Aorta (tissue), 5 donors: ENCODE results near the gene CISH. TPM values are rescaled to one million over a fixed set of nuclear protein-coding genes. Genes with fewer than 3 reads are reported as not detected.

ENCODE experiments used
- ATAC-seq: fragments of 200-7000 bp; cut with Tn5 transposase; one replicate; pipeline ENCODE4 v1.9.1; 2022; ENCODE audit warnings: moderate library complexity; ENCODE audit not compliant: low FRiP score
- DNase-seq, 2 donors: peaks; one replicate each; pipeline ENCODE4 v3.0.0-alpha.2; 2020
- H3K27ac ChIP-seq, 2 donors: one replicate each; pipeline ENCODE4 v1.5.1; 2013; ENCODE audit warnings: low read length in 2 of 2, mild to moderate bottlenecking in 2 of 2, moderate library complexity in 2 of 2, control low read depth in 1 of 2, inconsistent platforms in 1 of 2, low read depth in 1 of 2
- H3K27me3 ChIP-seq, 2 donors: one replicate each; pipeline ENCODE4 v1.6.1; 2013; ENCODE audit warnings: control low read depth in 1 of 2, low read length in 1 of 2, mild to moderate bottlenecking in 1 of 2, moderate library complexity in 1 of 2; ENCODE audit not compliant: insufficient read depth in 2 of 2, control insufficient read depth in 1 of 2
- H3K36me3 ChIP-seq, 2 donors: one replicate each; pipeline ENCODE4 v1.6.1; 2013; ENCODE audit warnings: control low read depth in 1 of 2, low read length in 1 of 2, mild to moderate bottlenecking in 1 of 2; ENCODE audit not compliant: insufficient read depth in 2 of 2, control insufficient read depth in 1 of 2
- H3K4me1 ChIP-seq, 2 donors: one replicate each; pipeline ENCODE4 v1.6.1; 2013; ENCODE audit warnings: low read length in 2 of 2, control low read depth in 1 of 2, mild to moderate bottlenecking in 1 of 2, moderate library complexity in 1 of 2; ENCODE audit not compliant: insufficient read depth in 2 of 2, control insufficient read depth in 1 of 2
- H3K4me3 ChIP-seq, 2 donors: one replicate each; pipeline ENCODE4 v1.5.1; 2013; ENCODE audit warnings: low read length in 2 of 2, control low read depth in 1 of 2, mild to moderate bottlenecking in 1 of 2
- H3K9me3 ChIP-seq: one replicate; pipeline ENCODE4 v1.6.1; 2013; ENCODE audit warnings: mild to moderate bottlenecking, low read length; ENCODE audit not compliant: control insufficient read depth
- WGBS, 2 donors: extraction: QIAGEN DNeasy Blood & Tissue Kit; methylation state at CpG; one replicate each; pipeline ENCODE4 v1.1.7; 2013; 5-methylcytosine and 5-hydroxymethylcytosine counted together
- intact Hi-C, 2 donors: fragments of 100-400 bp; cut with DNase I; formaldehyde crosslinking; loops; one replicate each; pipeline versions ENCODE4 v1.14.2 to v1.15.0; 2022
- polyA plus RNA-seq, 2 donors: library from polyadenylated mRNA; stranded (reverse); fragments of 200-250 nt; gene quantifications; one replicate each; pipeline ENCODE4 v1.2.3, GENCODE V29; 2013
- total RNA-seq, 2 donors: library from RNA; stranded (reverse); fragmentation: NEBNext Ultra II Directional; extraction: Animal tissue kit (Norgen Biotek cat#: 25700); gene quantifications; one replicate each; pipeline ENCODE4 v1.2.1, GENCODE V29; 2021
- donor health status: healthy with polysubstance abuse.
- donor health status: Bipolar disorder and iron deficiency.
- donor health status: DM: no; HTN: no; CAD: no.
- donor health status: DM: no; HTN: no; CAD: no.
- donor health status: DM: yes; HTN: yes; CAD: no.

Gene CISH
- total and polyA plus RNA-seq, 4 donors = 1.5 to 10.1 (median 6.0) TPM

- H3K9me3 ChIP-seq = no peaks in the 10 kb centered on the region
- intact Hi-C loops = no loop called here
- no peaks in the 10 kb centered on the region for H3K4me1 ChIP-seq
- H3K4me3 ChIP-seq = no peak overlapping the region
- no peaks in the 10 kb centered on the region for H3K27me3 ChIP-seq
- 47 to 48% methylated on average over 6 of the region's 6 CpGs for WGBS, 2 donors
- ATAC-seq (peak; percentile 11), DNase-seq (no peak)
- peaks cover 0 to 2% of the 10 kb centered on the region in 2 donors for H3K36me3 ChIP-seq
- no peak overlapping the region for H3K27ac ChIP-seq
Measured at GRCh38 chr3:50623840-50624474, 12.4 kb upstream of the CISH start.

GRCh38 chr3:50622881-50623280, 11.3 kb upstream of the CISH start:
- Histone ChIP-seq H3K4me1 (no peaks in the 10 kb centered on the region), H3K9me3 (no peaks in the 10 kb centered on the region), H3K27me3 (no peaks in the 10 kb centered on the region), H3K4me3 (no peak overlapping the region), H3K27ac (no peak overlapping the region), H3K36me3 (peaks cover 0 to 2% of the 10 kb centered on the region in 2 donors)
- intact Hi-C loops = no loop called here
- no peak for ATAC-seq
- DNase-seq = no peak
- 90% methylated on average over 3 of the region's 3 CpGs for WGBS, 2 donors

- no peak overlapping the region for H3K4me3 ChIP-seq
- 43 to 49% methylated on average over 4 of the region's 4 CpGs for WGBS, 2 donors
- peaks cover 0 to 2% of the 10 kb centered on the region in 2 donors for H3K36me3 ChIP-seq
- intact Hi-C loops = no loop called here
- DNase-seq (no peak), ATAC-seq (no peak)
- H3K9me3 ChIP-seq = no peaks in the 10 kb centered on the region
- H3K27ac ChIP-seq = no peak overlapping the region
- no peaks in the 10 kb centered on the region for H3K4me1 ChIP-seq
- no peaks in the 10 kb centered on the region for H3K27me3 ChIP-seq
Measured at GRCh38 chr3:50620820-50621219, 9.2 kb upstream of the CISH start.

GRCh38 chr3:50620420-50620819, 8.8 kb upstream of the CISH start:
- H3K27me3 ChIP-seq = no peaks in the 10 kb centered on the region
- WGBS, 2 donors = 91 to 98% methylated on average over 1 of the region's 1 CpG
- H3K9me3 ChIP-seq = no peaks in the 10 kb centered on the region
- no peak overlapping the region for H3K27ac ChIP-seq
- intact Hi-C loops = no loop called here
- ATAC-seq = no peak
- H3K4me1 ChIP-seq = no peaks in the 10 kb centered on the region
- peaks cover 0 to 2% of the 10 kb centered on the region in 2 donors for H3K36me3 ChIP-seq
- H3K4me3 ChIP-seq = no peak overlapping the region
- peak in 1 of 2 donors; percentile 75 for DNase-seq

- DNase-seq = no peak
Measured at GRCh38 chr3:50617911-50618481, 6.4 kb upstream of the CISH start.

GRCh38 chr3:50617096-50617791, 5.7 kb upstream of the CISH start, which contains the start of gene MAPKAPK3:
TSS of gene MAPKAPK3 (plus strand) at chr3:50617151. CDS start at chr3:50617566, 415 bp downstream.
- Histone ChIP-seq H3K27ac (peak within 1 kb of the TSS in 1 of 2 donors; percentile 64), H3K27me3 (no peaks in the 10 kb centered on the region), H3K9me3 (no peaks in the 10 kb centered on the region), H3K4me1 (no peaks in the 10 kb centered on the region), H3K4me3 (peak within 1 kb of the TSS; percentile 51 to 63), H3K36me3 (no peaks in the 10 kb centered on the region)
- WGBS, 2 donors = 1 to 3% methylated on average over 31 to 58 of the region's 58 CpGs
- intact Hi-C loops = loop anchor here (5.0 kb wide), 2 partner anchors 755 to 770 kb away; partner anchors contain the start of gene MANF (in 1 of the 2)
- DNase-seq = peak; percentile 67 to 86
- ATAC-seq = peak; percentile 39

More at GRCh38 chr3:50617911-50618481, 6.4 kb upstream of the CISH start:
- no peaks in the 10 kb centered on the region for H3K27me3 ChIP-seq
- H3K4me1 ChIP-seq = no peaks in the 10 kb centered on the region
- H3K36me3 ChIP-seq = no peaks in the 10 kb centered on the region
- 75 to 83% methylated on average over 6 of the region's 6 CpGs for WGBS, 2 donors
- ATAC-seq = no peak
- H3K4me3 ChIP-seq = peak overlapping the region in 1 of 2 donors; percentile 51
- intact Hi-C loops = loop anchor here (5.0 kb wide), 2 partner anchors 754 to 769 kb away; partner anchors contain the start of gene MANF (in 1 of the 2)
- H3K9me3 ChIP-seq = no peaks in the 10 kb centered on the region
- H3K27ac ChIP-seq = no peak overlapping the region

- ATAC-seq (peak; percentile 93), DNase-seq (peak; percentile 96 to 97)
- Histone ChIP-seq H3K4me3 (peak overlapping the region; percentile 51 to 63), H3K27me3 (no peaks in the 10 kb centered on the region), H3K36me3 (no peaks in the 10 kb centered on the region), H3K4me1 (no peaks in the 10 kb centered on the region), H3K9me3 (no peaks in the 10 kb centered on the region), H3K27ac (peak overlapping the region in 1 of 2 donors; percentile 64)
- intact Hi-C loops = loop anchor here (1.0 to 5.0 kb wide), 3 partner anchors 756 to 771 kb away; partner anchors contain the start of gene MANF (in 1 of the 2)
- WGBS, 2 donors = 0% methylated on average over 17 to 22 of the region's 22 CpGs
Measured at GRCh38 chr3:50616770-50617095, 5.2 kb upstream of the CISH start.

GRCh38 chr3:50616003-50616769, 4.6 kb upstream of the CISH start:
- Histone ChIP-seq H3K36me3 (no peaks in the 10 kb centered on the region), H3K27ac (peak overlapping the region in 1 of 2 donors; percentile 64), H3K4me1 (no peaks in the 10 kb centered on the region), H3K4me3 (peak overlapping the region; percentile 51 to 63), H3K9me3 (no peaks in the 10 kb centered on the region), H3K27me3 (no peaks in the 10 kb centered on the region)
- intact Hi-C loops = loop anchor here (1.0 to 5.0 kb wide), 3 partner anchors 756 to 771 kb away; partner anchors contain the start of gene MANF (in 1 of the 2)
- DNase-seq (peak; percentile 87 to 93), ATAC-seq (peak; percentile 83)
- WGBS, 2 donors = 1% methylated on average over 24 of the region's 24 CpGs
